Activated CD4-positive, alpha-beta T cell treated with anti-CD3 and anti-CD28 coated beads for 24 hours (primary cell): ENCODE results near the gene SHANK2.

ENCODE experiments used
- DNase-seq, 2 donors: peaks; one replicate each; pipeline ENCODE4 v3.0.0-alpha.2; 2020; ENCODE audit warnings: low read depth in 2 of 2

SHANK2 gene

DNA sequence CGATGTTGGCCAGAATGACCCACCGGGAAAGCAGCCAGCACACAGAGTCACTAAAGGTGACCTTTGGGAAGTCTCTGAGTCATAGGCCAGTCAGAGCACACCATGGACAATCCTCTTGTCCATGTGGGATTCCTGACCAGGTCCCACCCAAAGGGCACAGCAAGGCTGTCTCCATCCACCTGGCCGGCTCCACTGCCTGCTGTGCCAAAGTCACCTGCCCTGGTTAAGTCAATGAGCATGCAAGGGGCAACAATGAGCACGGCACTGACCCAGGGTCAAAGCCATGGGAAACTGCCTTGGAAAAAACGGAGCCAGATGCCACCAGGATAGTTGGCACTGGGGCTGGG, 49.8 kb downstream of the SHANK2 start:
- no peak for DNase-seq
